ENCODE results near the gene EEF1A2. TPM values are rescaled to one million over a fixed set of nuclear protein-coding genes. Genes with fewer than 3 reads are reported as not detected.

The EEF1A2 gene
- total RNA-seq, 1 experiment from 2014 or later = 32.6 TPM

DNA sequence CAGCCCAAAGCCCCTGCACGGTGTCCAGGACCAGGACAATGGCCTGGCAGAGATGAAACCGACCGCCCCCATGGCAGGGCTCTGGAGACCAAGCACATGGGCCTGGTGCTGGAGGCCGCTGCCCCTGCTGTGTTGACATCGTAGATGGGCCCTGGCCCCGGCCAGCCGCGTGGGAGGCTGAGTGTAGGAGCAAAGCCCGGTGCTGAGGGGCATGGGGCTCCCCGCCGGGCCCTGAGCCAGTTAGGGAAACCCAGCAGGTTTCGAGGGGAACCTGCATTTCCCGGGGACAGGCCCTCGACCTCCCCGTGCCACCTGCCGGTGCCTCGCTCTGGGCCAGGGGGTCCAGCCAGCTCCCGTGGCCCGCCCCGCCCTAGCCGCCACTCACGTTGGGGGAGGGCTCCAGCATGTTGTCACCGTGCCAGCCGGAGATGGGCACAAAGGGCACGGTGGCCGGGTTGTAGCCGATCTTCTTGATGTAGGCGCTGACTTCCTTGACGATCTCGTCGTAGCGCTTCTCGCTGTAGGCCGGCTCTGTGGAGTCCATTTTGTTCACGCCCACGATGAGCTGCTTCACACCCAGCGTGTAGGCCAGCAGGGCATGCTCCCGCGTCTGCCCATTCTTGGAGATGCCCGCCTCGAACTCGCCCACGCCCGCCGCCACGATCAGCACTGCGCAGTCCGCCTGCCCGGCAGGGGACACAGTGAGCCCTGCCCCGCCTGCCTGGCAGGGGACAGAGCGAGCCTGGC, 4.3 kb downstream of the EEF1A2 start:
- in situ Hi-C loops (cut with HindIII; ENCODE audit: low pct_unique_long_range_greater_than_20kb, low sequenced_read_pairs) = no loop called here

DNA sequence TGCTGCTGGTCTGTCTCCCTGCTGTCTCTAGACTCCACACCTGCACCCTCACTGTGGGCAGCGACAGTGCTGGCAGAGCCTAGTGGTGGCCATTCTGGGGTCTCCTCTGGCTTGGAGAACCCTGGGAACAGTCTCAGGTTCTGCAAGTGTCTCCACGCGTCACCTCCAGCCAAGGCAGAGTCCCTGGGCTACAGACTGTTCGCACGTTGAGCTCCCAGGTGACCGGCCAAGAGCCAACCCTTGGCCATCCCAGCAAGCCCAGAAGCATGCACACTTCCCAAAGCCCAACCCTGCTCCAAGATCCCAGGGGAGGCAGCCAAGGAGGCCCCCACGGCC, 4.8 kb downstream of the EEF1A2 start:
- no peak for DNase-seq (ENCODE audit: low read depth, low spot score)
- in situ Hi-C loops (cut with HindIII; ENCODE audit: low pct_unique_long_range_greater_than_20kb, low sequenced_read_pairs) = no loop called here

More for the DNA sequence above, 4.3 kb downstream of the EEF1A2 start:
- no peak for DNase-seq (ENCODE audit: low read depth, low spot score)

DNA sequence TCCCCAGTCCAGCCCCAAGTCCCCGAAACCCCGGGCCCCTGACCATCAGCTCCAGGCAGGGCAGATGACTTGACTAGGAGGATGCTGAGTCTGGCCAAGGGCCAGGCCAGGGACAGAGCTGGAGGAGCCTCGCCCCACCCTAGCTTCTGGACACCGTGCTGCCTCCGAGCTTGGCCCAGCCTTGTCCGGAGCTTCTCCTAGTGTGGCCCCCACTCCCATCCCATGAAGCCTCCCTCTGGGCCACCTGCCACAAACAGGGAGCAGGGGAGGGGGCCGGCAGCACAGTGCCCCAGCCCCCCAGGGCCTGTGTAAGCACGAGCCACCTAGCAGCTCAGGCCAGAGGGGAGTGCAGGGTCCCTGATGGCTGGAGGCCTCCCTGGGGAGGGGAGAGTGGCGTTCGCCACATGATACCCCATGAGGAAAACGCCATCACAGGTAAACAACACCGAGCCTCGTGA, 5.3 kb downstream of the EEF1A2 start:
- DNase-seq (ENCODE audit: low read depth, low spot score) = no peak
- in situ Hi-C loops (cut with HindIII; ENCODE audit: low pct_unique_long_range_greater_than_20kb, low sequenced_read_pairs) = no loop called here

DNA sequence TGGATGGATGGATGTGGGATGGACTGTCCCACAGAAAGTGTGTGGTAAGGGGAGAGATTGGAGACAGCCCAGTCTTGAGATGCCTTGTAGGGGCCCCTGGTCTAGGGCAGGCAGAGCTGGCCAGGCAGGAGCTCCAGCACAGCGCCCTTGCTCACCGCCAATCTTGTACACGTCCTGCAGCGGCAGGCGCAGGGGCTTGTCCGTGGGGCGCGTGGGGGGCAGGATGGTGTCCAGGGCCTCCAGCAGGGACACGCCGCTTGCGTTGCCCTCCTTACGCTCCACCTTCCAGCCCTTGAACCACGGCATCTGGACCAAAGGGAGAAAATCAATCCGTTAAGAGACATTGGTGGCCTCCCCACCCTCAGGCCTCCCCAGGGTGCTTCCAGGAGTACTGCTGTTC, 5.9 kb downstream of the EEF1A2 start:
- DNase-seq (ENCODE audit: low read depth, low spot score) = no peak
- in situ Hi-C loops (cut with HindIII; ENCODE audit: low pct_unique_long_range_greater_than_20kb, low sequenced_read_pairs) = no loop called here

DNA sequence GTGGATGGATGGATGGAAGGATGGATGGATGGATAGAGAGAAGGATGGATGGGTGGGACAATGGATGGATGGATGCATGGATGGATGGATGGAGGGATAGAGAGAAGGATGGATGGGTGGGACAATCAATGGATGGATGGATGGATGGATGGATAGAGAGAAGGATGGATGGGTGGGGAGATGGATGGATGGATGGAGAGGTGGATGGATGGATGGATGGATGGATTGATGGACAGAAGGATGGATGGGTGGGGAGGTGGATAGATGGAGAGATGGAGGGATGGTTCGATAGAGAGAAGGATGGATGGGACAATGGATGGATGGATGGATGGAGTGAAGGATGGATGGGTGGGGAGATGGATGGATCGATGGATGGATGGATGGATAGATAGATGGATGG, 6.4 kb downstream of the EEF1A2 start:
- no peak for DNase-seq (ENCODE audit: low read depth, low spot score)
- in situ Hi-C loops (cut with HindIII; ENCODE audit: low pct_unique_long_range_greater_than_20kb, low sequenced_read_pairs) = no loop called here

DNA sequence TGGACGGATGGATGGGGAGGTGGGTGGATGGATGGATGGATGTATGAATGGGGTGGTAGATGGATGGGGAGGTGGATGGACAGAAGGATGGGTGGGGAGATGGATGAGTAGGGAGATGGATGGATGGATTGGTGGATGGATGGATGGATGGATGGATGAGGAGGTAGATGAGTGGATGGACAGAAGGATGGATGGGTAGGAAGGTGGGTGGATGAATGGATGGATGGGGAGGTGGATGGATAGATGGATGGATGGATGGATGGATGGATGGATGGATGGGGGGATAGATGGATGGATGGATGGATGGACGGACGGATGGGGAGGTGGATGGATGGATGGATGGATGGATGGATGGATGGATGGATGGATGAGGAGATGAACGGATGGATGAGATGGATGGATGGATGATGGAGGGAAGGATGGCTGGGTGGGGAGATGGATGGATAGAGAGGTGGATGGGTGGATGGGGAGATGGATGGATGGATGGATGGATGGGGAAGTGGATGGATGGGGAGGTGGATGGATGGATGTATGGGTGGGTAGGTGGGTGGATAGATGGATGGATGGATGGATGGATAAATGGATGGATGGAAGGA, 7.2 kb downstream of the EEF1A2 start:
- DNase-seq (ENCODE audit: low read depth, low spot score) = no peak
- in situ Hi-C loops (cut with HindIII; ENCODE audit: low pct_unique_long_range_greater_than_20kb, low sequenced_read_pairs) = no loop called here

DNA sequence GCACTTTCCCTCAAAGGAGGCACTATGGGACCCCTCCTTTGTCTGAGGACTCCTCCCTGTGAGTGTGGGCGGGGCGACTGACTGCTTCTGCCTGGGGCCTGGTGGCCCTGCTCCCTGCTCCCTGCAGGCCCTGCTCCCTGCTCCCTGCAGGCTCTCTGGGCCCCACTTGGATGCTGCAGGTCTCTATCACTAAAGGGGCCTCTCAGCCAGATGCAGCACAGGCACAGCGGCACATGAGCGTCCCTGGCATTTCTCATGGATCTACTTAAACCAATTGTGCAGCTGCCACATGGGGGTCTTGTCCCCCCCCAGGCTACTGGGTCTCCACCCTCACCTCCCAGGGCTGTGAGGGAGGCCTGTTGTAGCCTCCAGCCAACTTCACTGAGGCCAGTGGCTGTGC, 7.8 kb downstream of the EEF1A2 start:
- in situ Hi-C loops (cut with HindIII; ENCODE audit: low pct_unique_long_range_greater_than_20kb, low sequenced_read_pairs) = no loop called here
- no peak for DNase-seq (ENCODE audit: low read depth, low spot score)

DNA sequence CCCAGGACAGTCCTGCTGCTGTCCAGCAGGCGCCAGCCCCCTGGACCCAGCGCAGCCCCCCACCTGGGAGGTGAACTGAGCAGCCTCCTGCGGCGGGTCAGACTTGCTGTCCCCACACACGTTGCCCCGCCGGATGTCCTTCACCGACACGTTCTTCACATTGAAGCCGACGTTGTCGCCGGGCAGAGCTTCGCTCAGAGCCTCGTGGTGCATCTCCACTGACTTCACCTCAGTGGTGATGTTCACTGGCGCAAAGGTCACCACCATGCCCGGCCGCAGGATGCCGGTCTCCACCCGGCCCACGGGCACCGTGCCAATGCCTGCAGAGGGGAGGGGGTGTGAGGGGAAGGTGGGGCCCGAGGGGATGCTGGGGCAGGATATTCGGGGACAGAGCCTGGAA, 8.5 kb downstream of the EEF1A2 start:
- DNase-seq (ENCODE audit: low read depth, low spot score) = no peak
- in situ Hi-C loops (cut with HindIII; ENCODE audit: low pct_unique_long_range_greater_than_20kb, low sequenced_read_pairs) = no loop called here

DNA sequence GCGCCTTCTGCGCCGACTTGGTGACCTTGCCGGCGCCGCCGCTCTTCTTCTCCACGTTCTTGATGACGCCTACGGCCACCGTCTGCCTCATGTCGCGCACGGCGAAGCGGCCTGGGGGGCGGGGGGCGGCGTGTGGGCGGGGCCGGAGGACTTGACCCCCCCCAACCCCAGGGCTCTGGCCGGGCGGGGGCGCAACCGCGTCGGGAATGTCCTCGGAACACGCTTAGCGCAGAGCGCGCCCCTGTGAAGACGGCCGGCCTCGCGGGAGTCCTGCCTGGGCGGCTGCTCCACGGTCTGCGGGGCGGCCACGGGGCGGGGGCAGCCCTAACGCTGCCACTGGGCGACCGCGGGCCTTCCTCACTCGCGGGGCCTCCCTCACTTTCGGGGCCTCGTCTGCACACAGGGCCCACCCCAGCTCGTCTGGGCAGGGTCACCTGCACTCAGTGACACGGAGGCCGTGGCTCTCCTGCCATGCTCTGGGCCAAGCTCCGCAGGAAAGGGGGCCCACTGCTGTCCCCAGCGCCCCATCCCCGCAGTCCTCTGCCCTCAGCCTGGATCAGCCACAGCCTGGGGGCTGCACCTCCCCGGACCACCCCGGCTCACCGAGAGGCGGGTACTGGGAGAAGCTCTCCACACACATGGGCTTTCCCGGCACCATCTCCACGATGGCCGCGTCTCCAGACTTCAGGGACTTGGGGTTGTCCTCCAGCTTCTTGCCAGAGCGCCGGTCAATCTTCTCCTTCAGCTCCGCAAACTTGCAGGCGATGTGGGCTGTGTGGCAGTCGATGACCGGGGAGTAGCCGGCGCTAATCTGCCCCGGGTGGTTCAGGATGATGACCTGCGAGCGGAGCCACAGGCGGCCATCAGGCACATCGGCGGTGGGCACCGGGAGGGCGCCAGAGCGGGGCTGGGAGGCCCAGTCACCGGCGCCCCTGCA, 10.3 kb downstream of the EEF1A2 start:
- in situ Hi-C loops (cut with HindIII; ENCODE audit: low pct_unique_long_range_greater_than_20kb, low sequenced_read_pairs) = no loop called here
- DNase-seq (ENCODE audit: low read depth, low spot score) = no peak

DNA sequence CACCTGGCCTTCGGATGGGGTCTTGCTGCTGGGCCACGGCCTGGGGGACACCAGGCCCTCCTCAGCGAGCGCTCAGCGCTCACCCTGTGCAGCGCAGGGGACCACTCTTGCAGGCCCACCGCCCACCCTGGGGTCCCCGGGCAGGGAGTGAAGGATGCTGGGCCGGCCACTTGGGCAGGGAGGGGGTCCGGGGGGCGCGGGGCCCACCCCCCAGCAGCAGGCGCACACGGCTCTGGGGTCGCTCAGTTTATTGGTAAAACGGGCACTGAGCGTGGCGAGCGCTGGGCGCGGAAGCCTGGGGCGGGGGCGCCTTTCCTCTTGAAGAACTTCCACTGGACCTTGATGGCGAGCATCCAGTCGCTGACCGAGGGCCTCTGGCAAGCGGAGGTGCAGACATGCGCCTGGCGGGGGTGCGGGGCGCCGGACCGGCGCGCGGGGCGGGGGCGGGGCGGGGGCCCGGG, 11.1 kb downstream of the EEF1A2 start:
- in situ Hi-C loops (cut with HindIII; ENCODE audit: low pct_unique_long_range_greater_than_20kb, low sequenced_read_pairs) = no loop called here
- no peak for DNase-seq (ENCODE audit: low read depth, low spot score)

DNA sequence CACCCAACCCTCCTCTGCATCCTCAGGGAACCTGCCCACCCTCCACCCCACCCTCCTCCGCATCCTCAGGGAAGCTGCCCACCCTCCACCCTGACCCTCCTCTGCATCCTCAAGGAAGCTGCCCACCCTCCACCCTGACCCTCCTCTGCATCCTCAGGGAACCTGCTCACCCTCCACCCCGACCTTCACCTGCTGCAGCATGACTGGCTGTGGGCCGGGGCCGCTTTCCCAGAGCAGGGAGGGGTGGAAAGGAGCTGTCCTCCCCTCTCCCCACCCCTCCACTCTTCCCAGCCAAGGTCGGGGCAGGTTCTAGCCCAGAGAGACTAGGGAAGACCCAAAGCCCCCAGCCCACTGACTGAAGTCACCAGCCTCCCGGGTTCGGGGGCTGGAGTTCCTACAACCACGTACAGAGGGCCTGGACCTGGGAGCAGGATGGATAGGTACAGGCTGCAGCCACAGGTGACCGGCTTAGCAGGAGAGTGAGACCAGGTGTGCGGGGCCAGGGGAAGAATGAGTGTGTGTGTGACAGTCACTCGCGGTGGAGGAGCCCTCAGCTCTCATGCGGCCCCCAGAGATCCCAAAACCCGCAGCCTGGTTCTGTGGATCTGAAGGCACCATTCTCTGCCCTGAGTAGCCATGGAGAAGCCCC, 11.6 kb downstream of the EEF1A2 start:
- in situ Hi-C loops (cut with HindIII; ENCODE audit: low pct_unique_long_range_greater_than_20kb, low sequenced_read_pairs) = no loop called here
- DNase-seq (ENCODE audit: low read depth, low spot score) = no peak

DNA sequence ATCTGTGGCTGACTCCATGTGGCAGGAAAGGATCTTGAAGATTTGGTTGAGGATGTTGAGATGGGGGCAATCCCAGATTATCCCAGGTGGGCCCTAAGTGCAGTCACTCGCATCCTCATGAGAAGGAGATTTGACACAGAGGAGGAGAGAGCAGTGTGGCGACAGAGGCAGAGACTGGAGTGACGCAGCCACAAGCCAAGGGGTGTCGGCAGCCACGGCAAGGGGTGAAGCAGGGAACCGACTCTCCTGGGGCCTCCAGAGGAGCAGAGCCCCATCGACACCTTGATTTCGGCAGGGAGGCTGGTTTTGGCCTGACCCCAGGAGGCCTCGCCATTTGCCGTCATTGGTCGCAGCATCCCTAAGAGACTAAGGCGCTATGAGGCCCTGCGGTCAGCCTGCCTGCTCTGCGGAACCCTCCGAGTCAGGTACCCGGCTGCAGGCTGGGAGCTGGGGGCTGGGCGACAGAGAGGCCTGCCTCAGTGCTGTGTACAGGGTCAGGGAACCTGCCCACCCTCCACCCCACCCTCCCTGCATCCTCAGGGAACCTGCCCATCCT, 12.5 kb downstream of the EEF1A2 start:
- DNase-seq (ENCODE audit: low read depth, low spot score) = no peak
- in situ Hi-C loops (cut with HindIII; ENCODE audit: low pct_unique_long_range_greater_than_20kb, low sequenced_read_pairs) = no loop called here

DNA sequence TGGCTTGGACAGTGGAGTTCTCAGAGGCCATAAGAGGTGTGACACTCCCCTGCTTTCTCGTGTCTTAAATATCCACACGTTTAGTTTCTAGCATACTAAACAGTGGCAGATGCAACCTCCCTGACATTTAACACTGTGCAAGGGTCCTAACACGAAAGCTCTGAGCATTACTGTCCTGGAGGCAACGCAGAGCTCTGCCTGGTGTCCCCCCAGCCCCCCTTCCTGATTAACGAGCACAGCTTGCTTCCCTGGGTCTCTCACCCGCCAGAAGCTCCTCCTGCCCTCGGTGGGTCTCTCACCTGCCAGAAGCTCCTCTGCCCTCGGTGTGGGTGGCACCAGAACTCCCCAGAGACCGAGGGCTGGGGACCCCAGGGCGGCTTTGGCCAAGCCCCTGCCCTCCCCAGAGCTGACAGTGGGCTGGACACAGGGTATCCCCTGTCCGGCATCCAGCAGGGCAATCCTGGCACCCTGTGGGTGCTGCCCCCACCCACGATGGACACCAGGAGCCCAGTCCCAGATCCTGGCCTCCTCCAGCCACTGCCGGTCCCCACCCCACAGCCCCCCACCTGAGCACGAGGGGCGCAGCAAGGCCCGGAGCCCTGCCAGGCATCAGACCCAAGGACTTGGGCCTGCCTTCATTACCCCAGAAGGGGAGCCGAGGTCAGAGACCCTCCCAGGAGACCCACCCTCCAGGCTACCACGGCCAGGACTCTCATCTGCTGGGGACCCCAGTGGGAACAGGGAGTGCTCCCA, 14.1 kb downstream of the EEF1A2 start:
- in situ Hi-C loops (cut with HindIII; ENCODE audit: low pct_unique_long_range_greater_than_20kb, low sequenced_read_pairs) = no loop called here
- no peak for DNase-seq (ENCODE audit: low read depth, low spot score)

DNA sequence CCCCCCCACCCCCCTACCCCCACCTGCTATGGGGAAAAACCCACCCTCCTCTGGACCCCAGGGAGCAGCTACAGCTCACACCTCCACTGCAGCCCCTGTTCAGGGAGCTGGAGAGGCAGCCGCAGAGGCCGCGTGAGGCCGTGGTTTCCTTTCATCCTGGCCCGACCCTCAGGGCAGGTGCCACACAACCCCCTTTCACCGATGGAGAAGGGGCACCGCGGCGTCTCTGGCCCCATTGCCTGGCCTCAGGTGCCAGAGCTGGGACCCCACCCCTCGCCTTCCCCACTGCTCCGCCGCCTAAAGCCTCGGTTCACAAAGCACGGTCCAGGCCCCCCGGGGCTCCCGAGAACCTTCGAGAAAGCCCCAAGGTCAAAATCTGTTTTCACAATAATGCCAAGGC, 14.6 kb downstream of the EEF1A2 start:
- in situ Hi-C loops (cut with HindIII; ENCODE audit: low pct_unique_long_range_greater_than_20kb, low sequenced_read_pairs) = no loop called here
- no peak for DNase-seq (ENCODE audit: low read depth, low spot score)

DNA sequence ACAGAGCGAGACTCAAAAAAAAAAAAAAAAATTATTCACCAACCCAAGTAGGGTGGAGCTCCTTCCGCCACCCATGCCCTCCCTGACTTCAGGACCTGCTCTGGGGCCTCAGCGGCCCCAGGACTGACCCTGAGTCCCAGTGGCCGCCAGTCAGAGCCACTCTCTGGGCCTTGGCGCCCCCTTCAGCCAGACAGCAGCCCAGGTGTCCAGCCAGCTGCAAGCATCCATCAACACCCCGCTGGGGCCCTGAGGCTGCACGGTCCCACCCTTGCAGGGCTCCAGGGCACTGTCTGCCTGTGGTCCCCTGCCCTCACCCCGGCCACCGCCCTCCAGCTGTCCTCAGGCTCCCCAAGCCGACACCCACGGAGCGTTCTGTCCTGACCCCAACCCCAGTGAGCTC, 15.0 kb downstream of the EEF1A2 start:
- no peak for DNase-seq (ENCODE audit: low read depth, low spot score)
- in situ Hi-C loops (cut with HindIII; ENCODE audit: low pct_unique_long_range_greater_than_20kb, low sequenced_read_pairs) = no loop called here

DNA sequence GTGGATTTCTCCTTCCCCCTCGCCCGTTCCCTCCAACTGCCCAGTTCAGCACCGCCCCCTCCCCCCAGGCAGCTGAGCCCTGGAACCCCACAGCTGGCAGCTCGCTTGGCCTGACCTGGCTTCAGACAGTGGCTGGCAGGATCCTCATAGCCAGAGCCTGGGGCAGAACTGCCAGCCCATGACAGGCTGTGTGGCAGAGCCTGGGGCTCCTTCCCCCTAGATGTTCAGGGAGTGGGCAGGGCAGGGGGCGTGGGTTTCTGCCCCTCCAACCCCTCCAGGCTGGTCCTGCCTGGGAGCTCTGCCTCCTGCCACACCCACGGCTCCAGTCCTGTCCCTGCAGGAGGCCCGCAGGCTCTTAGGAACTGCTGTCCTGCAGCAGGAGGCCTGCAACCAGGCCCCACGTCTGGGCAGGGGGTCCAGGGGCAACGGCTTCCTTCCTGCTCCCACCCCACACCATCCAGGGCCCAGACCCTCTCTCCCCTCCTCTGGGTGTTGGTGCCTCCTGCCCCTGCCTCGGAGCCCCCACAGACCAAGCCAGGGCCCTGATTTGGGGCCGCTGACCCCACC, 16.8 kb downstream of the EEF1A2 start:
- in situ Hi-C loops (cut with HindIII; ENCODE audit: low pct_unique_long_range_greater_than_20kb, low sequenced_read_pairs) = no loop called here
- DNase-seq (ENCODE audit: low read depth, low spot score) = no peak

DNA sequence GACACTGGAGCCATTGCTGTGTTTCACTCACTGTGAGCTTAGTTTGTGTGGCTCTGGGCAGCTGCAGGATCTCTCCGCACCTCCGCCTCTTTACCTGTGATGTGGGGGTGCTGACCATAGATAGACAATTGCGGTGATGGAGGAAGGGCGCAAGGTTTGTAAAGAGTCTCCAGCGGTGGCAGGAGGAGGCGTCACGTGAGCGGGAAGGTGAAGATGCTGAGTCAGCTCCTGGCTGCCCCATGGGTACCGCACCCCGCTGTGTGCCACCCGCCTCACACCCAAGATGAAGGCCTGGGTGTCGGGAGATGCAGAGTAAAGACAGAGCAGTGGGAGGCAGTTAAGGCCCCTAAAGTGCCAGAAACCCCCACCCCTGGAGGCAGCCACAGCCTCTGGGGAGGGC, 17.4 kb downstream of the EEF1A2 start:
- DNase-seq (ENCODE audit: low read depth, low spot score) = no peak
- in situ Hi-C loops (cut with HindIII; ENCODE audit: low pct_unique_long_range_greater_than_20kb, low sequenced_read_pairs) = no loop called here

All from SK-MEL-5 (cell line).